ENCODE measurements around the gene SIN3A. TPM values are rescaled to one million over a fixed set of nuclear protein-coding genes. Genes with fewer than 3 reads are reported as not detected.

SIN3A gene
- total and polyA plus RNA-seq, 2 donors from 2014 or later: 9.2 to 74.3 TPM

- Histone ChIP-seq H3K4me1 (ENCODE audit: control insufficient read depth in 2 of 3, insufficient read depth in 2 of 3, low read depth in 1 of 3, low read length in 3 of 3) (peaks cover 0 to 14% (median 5%) of the 10 kb centered on the region in 3 donors), H3K27ac (ENCODE audit: low read depth in 2 of 2, low read length in 2 of 2) (peak overlapping the region; percentile 95 to 97), H3K4me3 (ENCODE audit: low read length in 3 of 3) (peak overlapping the region; percentile 74 to 96 (median 81)), H3K27me3 (ENCODE audit: control insufficient read depth, insufficient read depth, low read length) (no peaks in the 10 kb centered on the region), H3K36me3 (ENCODE audit: control insufficient read depth in 2 of 3, insufficient read depth in 3 of 3, low read length in 3 of 3) (no peaks in the 10 kb centered on the region), H3K9me3 (ENCODE audit: control insufficient read depth in 2 of 3, insufficient read depth in 1 of 3, low read length in 3 of 3) (no peaks in the 10 kb centered on the region), H3K9ac (ENCODE audit: low read length in 3 of 3) (peak overlapping the region in 2 of 3 donors; percentile 53 to 71)
- intact Hi-C loops (cut with DNase I): no loop called here
- no peak for TF ChIP-seq CTCF (IDR thresholded peaks at IDR 0.05; ENCODE audit: borderline replicate concordance, extremely low read depth, insufficient read depth)
- DNase-seq (peak in 2 of 5 donors; percentile 92 to 94), FAIRE-seq (no peak)
Measured at GRCh38 chr15:75454471-75455378, 3.2 kb upstream of the SIN3A start.

GRCh38 chr15:75453703-75454470, 2.4 kb upstream of the SIN3A start:
- Histone ChIP-seq H3K27me3 (ENCODE audit: control insufficient read depth, insufficient read depth, low read length) (no peaks in the 10 kb centered on the region), H3K27ac (ENCODE audit: low read depth in 2 of 2, low read length in 2 of 2) (peak overlapping the region; percentile 95 to 97), H3K4me1 (ENCODE audit: control insufficient read depth in 2 of 3, insufficient read depth in 2 of 3, low read depth in 1 of 3, low read length in 3 of 3) (peaks cover 0 to 17% (median 8%) of the 10 kb centered on the region in 3 donors), H3K9me3 (ENCODE audit: control insufficient read depth in 2 of 3, insufficient read depth in 1 of 3, low read length in 3 of 3) (no peaks in the 10 kb centered on the region), H3K9ac (ENCODE audit: low read length in 3 of 3) (peak overlapping the region; percentile 70 to 91 (median 84)), H3K4me3 (ENCODE audit: low read length in 3 of 3) (peak overlapping the region; percentile 67 to 96 (median 91)), H3K36me3 (ENCODE audit: control insufficient read depth in 2 of 3, insufficient read depth in 3 of 3, low read length in 3 of 3) (no peaks in the 10 kb centered on the region)
- intact Hi-C loops (cut with DNase I): no loop called here
- DNase-seq (peak; percentile 99 to 100 (median 100)), FAIRE-seq (peak; percentile 99)
- no peak for TF ChIP-seq CTCF (IDR thresholded peaks at IDR 0.05; ENCODE audit: borderline replicate concordance, extremely low read depth, insufficient read depth)

GRCh38 chr15:75452865-75453702, 1.6 kb upstream of the SIN3A start:
- no peak for TF ChIP-seq CTCF (IDR thresholded peaks at IDR 0.05; ENCODE audit: borderline replicate concordance, extremely low read depth, insufficient read depth)
- no peaks in the 10 kb centered on the region for H3K9me3 ChIP-seq (ENCODE audit: control insufficient read depth in 2 of 3, insufficient read depth in 1 of 3, low read length in 3 of 3)
- peak overlapping the region; percentile 88 to 95 for H3K27ac ChIP-seq (ENCODE audit: low read depth in 2 of 2, low read length in 2 of 2)
- DNase-seq (peak; percentile 44 to 86 (median 81)), FAIRE-seq (no peak)
- peaks cover 0 to 17% (median 8%) of the 10 kb centered on the region in 3 donors for H3K4me1 ChIP-seq (ENCODE audit: control insufficient read depth in 2 of 3, insufficient read depth in 2 of 3, low read depth in 1 of 3, low read length in 3 of 3)
- H3K9ac ChIP-seq (ENCODE audit: low read length in 3 of 3): peak overlapping the region; percentile 70 to 91 (median 84)
- H3K4me3 ChIP-seq (ENCODE audit: low read length in 3 of 3): peak overlapping the region; percentile 66 to 91 (median 67)
- no peaks in the 10 kb centered on the region for H3K36me3 ChIP-seq (ENCODE audit: control insufficient read depth in 2 of 3, insufficient read depth in 3 of 3, low read length in 3 of 3)
- intact Hi-C loops (cut with DNase I): no loop called here
- H3K27me3 ChIP-seq (ENCODE audit: control insufficient read depth, insufficient read depth, low read length): no peaks in the 10 kb centered on the region
